ENCODE results near the gene OPHN1. TPM values are rescaled to one million over a fixed set of nuclear protein-coding genes. Genes with fewer than 3 reads are reported as not detected.

Gene OPHN1
- polyA plus RNA-seq, 1 donor from 2014 or later, result 7.6 TPM

GRCh38 chrX:68440940-68441339 lies 7.6 kb upstream of the OPHN1 start:
- H3K27ac ChIP-seq (ENCODE audit: low read length), result no peak overlapping the region
- H3F3A ChIP-seq (ENCODE audit: insufficient read depth, low read length, poor library complexity, severe bottlenecking), result no peaks in the 10 kb centered on the region
- H3K9ac ChIP-seq (ENCODE audit: low read length), result no peak overlapping the region
- H2AFZ ChIP-seq (ENCODE audit: low read depth, low read length), result no peak overlapping the region
- TF ChIP-seq TAF1 (IDR thresholded peaks at IDR 0.05; ENCODE audit: low read depth) (no peak), EP300 (conservative IDR thresholded peaks at IDR 0.05; ENCODE audit: poor library complexity, severe bottlenecking) (no peak), RAD21 (conservative IDR thresholded peaks at IDR 0.05) (no peak), SMC3 (conservative IDR thresholded peaks at IDR 0.05; ENCODE audit: poor library complexity) (no peak), POLR2AphosphoS5 (IDR thresholded peaks at IDR 0.05) (no peak), MXI1 (conservative IDR thresholded peaks at IDR 0.05; ENCODE audit: poor library complexity, severe bottlenecking) (no peak)
- TF ChIP-seq, protein P1, sequence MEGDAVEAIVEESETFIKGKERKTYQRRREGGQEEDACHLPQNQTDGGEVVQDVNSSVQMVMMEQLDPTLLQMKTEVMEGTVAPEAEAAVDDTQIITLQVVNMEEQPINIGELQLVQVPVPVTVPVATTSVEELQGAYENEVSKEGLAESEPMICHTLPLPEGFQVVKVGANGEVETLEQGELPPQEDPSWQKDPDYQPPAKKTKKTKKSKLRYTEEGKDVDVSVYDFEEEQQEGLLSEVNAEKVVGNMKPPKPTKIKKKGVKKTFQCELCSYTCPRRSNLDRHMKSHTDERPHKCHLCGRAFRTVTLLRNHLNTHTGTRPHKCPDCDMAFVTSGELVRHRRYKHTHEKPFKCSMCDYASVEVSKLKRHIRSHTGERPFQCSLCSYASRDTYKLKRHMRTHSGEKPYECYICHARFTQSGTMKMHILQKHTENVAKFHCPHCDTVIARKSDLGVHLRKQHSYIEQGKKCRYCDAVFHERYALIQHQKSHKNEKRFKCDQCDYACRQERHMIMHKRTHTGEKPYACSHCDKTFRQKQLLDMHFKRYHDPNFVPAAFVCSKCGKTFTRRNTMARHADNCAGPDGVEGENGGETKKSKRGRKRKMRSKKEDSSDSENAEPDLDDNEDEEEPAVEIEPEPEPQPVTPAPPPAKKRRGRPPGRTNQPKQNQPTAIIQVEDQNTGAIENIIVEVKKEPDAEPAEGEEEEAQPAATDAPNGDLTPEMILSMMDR (IDR thresholded peaks at IDR 0.05; ENCODE audit: poor library complexity, severe bottlenecking), result no peak
- TF ChIP-seq, protein P2, sequence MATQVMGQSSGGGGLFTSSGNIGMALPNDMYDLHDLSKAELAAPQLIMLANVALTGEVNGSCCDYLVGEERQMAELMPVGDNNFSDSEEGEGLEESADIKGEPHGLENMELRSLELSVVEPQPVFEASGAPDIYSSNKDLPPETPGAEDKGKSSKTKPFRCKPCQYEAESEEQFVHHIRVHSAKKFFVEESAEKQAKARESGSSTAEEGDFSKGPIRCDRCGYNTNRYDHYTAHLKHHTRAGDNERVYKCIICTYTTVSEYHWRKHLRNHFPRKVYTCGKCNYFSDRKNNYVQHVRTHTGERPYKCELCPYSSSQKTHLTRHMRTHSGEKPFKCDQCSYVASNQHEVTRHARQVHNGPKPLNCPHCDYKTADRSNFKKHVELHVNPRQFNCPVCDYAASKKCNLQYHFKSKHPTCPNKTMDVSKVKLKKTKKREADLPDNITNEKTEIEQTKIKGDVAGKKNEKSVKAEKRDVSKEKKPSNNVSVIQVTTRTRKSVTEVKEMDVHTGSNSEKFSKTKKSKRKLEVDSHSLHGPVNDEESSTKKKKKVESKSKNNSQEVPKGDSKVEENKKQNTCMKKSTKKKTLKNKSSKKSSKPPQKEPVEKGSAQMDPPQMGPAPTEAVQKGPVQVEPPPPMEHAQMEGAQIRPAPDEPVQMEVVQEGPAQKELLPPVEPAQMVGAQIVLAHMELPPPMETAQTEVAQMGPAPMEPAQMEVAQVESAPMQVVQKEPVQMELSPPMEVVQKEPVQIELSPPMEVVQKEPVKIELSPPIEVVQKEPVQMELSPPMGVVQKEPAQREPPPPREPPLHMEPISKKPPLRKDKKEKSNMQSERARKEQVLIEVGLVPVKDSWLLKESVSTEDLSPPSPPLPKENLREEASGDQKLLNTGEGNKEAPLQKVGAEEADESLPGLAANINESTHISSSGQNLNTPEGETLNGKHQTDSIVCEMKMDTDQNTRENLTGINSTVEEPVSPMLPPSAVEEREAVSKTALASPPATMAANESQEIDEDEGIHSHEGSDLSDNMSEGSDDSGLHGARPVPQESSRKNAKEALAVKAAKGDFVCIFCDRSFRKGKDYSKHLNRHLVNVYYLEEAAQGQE (IDR thresholded peaks at IDR 0.05; ENCODE audit: borderline replicate concordance), result no peak
- H3K79me2 ChIP-seq (replicated peaks; ENCODE audit: insufficient read depth, low read length), result no peaks in the 10 kb centered on the region
- no peaks in the 10 kb centered on the region for H4K20me1 ChIP-seq (ENCODE audit: insufficient read depth)
- H3K9me2 ChIP-seq (ENCODE audit: insufficient read depth, low read length), result no peaks in the 10 kb centered on the region
- no peak overlapping the region for H3K4me2 ChIP-seq (ENCODE audit: low read length)
- H3K27me3 ChIP-seq (ENCODE audit: insufficient read depth, low read depth, low read length), result no peaks in the 10 kb centered on the region
- no peaks in the 10 kb centered on the region for H3K9me3 ChIP-seq (ENCODE audit: low read length)
- H3K36me3 ChIP-seq (ENCODE audit: insufficient read depth, low read length), result no peaks in the 10 kb centered on the region
- H3K4me3 ChIP-seq (ENCODE audit: low read length), result no peak overlapping the region

- H2AFZ ChIP-seq (ENCODE audit: low read depth, low read length), result no peak overlapping the region
- no peaks in the 10 kb centered on the region for H3K27me3 ChIP-seq (ENCODE audit: insufficient read depth, low read depth, low read length)
- no peak overlapping the region for H3K9ac ChIP-seq (ENCODE audit: low read length)
- no peak for TF ChIP-seq EZH2 (IDR thresholded peaks at IDR 0.05; ENCODE audit: borderline replicate concordance, insufficient read depth, low read length, poor library complexity, severe bottlenecking)
- TF ChIP-seq, protein P2 (IDR thresholded peaks at IDR 0.05; ENCODE audit: borderline replicate concordance), result no peak
- TF ChIP-seq POLR2AphosphoS5 (IDR thresholded peaks at IDR 0.05), result no peak
- TF ChIP-seq EP300 (conservative IDR thresholded peaks at IDR 0.05; ENCODE audit: poor library complexity, severe bottlenecking), result no peak
- no peak for TF ChIP-seq SMC3 (conservative IDR thresholded peaks at IDR 0.05; ENCODE audit: poor library complexity)
- TF ChIP-seq, protein P1 (IDR thresholded peaks at IDR 0.05; ENCODE audit: poor library complexity, severe bottlenecking), result no peak
- no peak for TF ChIP-seq RAD21 (conservative IDR thresholded peaks at IDR 0.05)
- TF ChIP-seq MXI1 (conservative IDR thresholded peaks at IDR 0.05; ENCODE audit: poor library complexity, severe bottlenecking), result no peak
- TF ChIP-seq TAF1 (IDR thresholded peaks at IDR 0.05; ENCODE audit: low read depth), result no peak
- H3K27ac ChIP-seq (ENCODE audit: low read length), result no peak overlapping the region
- H3K9me3 ChIP-seq (ENCODE audit: low read length), result no peaks in the 10 kb centered on the region
- H3F3A ChIP-seq (ENCODE audit: insufficient read depth, low read length, poor library complexity, severe bottlenecking), result no peaks in the 10 kb centered on the region
- no peak overlapping the region for H3K4me3 ChIP-seq (ENCODE audit: low read length)
- no peaks in the 10 kb centered on the region for H3K36me3 ChIP-seq (ENCODE audit: insufficient read depth, low read length)
- H4K20me1 ChIP-seq (ENCODE audit: insufficient read depth), result no peaks in the 10 kb centered on the region
- no peaks in the 10 kb centered on the region for H3K9me2 ChIP-seq (ENCODE audit: insufficient read depth, low read length)
- H3K79me2 ChIP-seq (replicated peaks; ENCODE audit: insufficient read depth, low read length), result no peaks in the 10 kb centered on the region
- H3K4me2 ChIP-seq (ENCODE audit: low read length), result no peak overlapping the region
Measured at GRCh38 chrX:68440442-68440841, 7.1 kb upstream of the OPHN1 start.
